IPS-NIHi11 (cell line): ENCODE data around the gene RPS6KA5.
"Not testable (repeated sequence)": the region's sequence is repeated elsewhere in the genome, so short reads cannot be mapped to it uniquely, and the experiment has no call there.

Experiments used
- DNase-seq: peaks from one replicate; pipeline ENCODE4 v3.0.0; 2012; ENCODE audit warnings: mixed read lengths, low spot score

RPS6KA5 gene

DNA sequence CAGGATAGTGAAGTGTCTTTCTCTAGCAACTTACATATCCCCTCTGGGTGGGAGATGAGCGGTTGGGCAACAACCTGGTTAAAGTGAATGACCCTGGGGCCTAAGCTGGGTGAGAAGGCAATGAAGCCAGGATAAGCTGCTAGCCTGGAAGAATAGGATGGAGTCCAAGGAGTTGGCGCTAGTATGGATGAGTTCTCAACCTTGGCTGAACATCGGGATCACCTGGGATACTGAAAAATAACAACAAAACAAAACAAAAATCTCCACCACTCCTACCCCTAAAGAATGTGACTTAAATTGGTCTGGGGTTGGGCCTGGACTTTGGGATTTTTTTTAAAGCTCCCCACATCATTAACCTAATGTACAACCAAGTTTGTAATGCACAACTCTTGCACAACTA, 4.8 kb upstream of the RPS6KA5 start:
- DNase-seq: no peak

- no peak for DNase-seq
Measured at GRCh38 chr14:91063119-91063518, 2.7 kb upstream of the RPS6KA5 start.

DNA sequence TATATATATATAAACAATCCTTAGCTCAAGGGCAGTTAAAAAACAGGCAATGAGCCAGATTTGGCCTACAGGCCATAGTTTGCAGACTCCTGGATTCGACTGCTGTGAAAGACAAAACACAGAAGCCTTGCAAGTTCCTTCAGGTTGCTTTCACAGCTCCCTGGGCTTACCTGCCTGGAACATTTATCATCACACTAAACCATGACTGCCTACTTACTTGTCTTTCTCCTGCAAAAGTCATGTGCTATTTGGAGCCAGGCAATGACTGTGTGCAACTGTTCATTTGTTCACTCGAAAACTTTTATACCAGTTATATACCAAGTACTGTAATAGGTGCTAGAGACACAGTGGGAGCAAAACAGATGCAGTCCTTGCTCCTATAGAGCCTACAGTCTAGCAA, 2.2 kb upstream of the RPS6KA5 start:
- no peak for DNase-seq

DNA sequence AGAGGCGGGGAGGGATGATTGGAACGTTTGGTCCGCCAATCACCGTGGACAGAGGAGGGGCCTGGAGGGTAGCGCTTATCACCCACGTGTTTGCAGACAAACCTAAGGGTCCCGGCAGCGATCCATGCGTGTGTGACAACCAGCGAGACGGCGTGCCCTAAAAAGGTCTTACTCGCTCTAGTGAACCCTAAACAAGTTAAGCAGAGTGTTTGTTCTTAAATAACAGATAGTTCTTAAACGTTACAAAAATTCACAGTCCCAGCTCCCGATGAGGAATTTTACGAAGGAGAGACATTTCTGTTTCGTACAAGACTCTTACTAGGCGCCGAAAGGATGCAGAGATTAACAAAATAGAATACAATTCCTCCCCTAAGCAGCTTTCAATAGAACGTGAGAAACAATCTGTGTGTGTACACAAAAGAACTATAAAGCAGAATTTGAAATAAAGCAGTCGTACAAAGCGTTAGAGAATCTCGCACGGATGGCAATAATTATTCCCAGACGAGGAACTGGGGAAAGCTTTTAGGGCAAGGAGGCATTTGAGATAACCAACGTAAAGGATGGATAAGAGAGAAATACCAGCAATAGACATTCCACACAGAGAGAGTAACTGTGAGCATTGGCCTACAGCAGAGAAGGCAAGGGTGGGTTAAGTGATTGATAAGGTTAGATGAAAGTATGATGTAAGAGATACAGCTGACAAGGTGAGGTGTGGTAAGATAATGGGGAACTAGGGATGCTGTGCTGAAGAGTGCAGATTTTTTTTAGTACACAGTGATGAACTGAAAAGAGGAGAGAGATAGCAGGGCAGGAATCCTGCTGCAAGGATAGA, 831 bp upstream of the RPS6KA5 start:
- DNase-seq: no peak

DNA sequence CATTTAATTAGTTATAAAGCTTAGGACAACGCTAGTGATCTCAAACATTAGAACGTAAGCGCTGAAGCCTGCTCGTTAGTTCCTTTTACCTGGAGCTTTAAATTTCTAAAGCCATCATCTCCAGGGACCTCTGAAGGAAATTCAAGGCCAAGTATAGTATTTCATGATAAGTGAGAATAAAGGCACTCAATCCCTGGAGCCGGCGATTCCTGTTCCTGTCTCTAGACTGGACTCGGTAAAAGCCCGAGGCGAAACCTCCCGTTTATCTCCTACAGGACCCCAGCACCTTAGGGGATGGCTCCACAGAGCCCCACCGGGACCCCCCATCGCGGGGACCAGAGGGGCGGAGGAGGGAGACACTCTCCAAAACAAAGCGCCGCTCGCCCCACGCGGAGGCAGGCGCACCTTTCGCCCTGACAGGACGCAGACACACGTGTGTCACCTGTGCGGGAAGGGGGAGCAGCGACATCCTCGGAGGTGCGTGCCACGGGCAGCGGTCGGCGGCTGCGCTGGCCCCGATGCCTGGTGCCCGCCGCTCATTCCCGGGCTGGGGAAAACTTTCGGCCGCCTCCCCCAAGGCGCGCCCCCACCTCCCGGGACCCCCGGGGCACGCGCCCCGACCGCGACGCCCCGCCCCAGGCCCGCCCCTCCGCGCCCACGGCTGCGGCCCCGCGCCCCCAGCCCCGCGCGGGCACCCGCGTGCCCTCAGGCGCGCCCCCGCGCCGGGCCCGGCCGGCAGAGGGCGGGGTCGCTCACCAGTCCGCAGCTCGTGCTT, 678 bp downstream of the RPS6KA5 start:
- peak; percentile 84 for DNase-seq

DNA sequence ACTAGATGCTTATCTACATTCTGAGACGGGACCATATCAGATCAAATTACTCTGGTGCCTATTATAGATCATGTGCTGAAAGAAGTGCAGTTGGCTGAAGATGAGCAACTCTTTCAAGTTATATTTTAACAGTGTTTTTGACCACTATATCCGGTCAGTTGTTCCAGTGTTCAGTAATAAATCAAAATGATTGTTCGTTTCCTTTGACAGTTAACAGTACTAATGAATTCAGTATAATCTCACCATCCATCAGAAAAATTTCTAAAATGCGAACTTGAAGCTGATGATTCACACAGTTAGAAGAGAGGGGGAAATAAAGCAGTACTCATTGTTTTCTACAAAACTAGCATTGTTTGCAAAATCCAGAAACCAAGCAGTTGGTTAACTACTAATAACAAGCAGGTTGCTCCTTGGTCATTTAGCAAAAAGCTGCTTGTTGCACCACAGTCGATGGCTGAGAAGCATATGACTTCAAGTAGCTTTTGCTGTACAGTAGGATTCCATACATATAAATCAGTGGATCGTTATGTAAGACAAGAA, 2.3 kb downstream of the RPS6KA5 start:
- no peak for DNase-seq

DNA sequence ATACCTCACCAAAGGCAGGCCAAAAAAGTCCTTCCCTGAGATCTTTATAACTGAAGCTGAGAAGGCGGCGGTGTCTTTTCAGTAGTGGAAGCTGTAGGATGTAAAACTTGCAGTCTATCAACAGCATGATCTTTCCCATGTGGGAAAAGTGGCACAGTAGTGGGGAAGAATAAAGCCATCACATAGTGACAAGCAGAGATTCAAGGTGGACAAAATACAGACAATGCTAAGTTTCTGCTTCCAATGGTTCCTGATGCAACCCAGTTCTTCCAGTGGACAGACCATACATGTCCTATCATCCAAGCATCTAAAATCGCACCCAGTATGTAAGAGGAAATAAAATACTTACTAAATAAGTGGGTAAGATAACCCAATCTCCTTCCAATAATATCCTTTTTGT, 4.1 kb downstream of the RPS6KA5 start:
- no peak for DNase-seq

DNA sequence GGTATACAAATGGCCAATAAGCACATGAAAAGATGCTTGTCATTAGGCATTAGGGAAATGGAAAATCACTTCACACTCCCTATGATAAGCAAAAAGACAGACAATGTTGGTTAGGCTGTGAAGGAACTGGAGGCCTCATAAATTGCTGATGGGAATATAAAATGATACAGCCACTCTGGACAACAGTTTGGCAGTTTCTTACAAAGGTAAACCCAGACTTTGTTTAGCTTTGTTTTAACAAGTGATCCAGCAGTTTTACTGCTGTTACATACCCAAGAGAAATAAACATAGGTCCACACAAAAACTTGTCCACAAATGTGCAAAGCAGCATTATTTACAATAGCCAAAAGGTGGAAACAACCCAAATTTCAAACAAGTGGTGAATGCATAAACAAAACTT, 5.4 kb downstream of the RPS6KA5 start:
- DNase-seq: no peak

DNA sequence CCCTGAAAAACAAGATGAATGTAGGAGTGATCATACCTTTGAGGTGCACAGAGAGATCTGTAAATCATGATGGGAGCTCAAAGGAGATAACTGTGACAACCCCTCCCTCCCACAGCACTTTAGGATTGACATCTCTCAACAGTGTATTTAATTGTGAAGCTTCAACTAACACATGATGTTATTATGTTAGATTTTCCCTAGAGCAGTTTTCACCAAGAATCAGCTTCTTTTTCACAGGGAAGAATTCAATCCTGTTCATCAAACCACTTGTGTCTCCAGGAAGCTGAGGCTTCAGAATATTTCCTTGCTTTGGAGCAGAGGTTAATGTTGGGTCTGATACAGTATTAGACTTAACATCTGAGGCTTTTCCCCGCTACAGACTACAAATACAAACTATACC, 11.8 kb downstream of the RPS6KA5 start:
- no peak for DNase-seq

DNA sequence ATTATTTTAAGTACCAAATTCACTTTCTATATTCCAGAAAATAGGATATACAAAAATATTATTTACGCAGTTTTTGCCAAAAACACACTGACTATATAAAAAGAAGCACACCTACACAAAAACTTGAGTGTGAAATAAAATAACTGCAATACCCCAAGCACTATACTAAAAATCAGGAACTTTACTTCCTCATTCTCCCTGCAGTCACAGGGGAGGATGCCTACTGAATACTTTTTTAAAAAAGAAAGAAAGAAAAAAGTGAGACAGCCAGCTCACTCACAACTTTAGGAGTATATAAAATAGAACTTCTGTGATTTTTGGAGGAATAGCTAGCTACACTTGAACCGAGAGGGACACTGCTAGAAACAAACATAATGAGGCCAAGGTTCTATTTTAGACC, 12.2 kb downstream of the RPS6KA5 start:
- DNase-seq: no peak

GRCh38 chr14:91047174-91047753, 13.2 kb downstream of the RPS6KA5 start:
- DNase-seq: no peak

GRCh38 chr14:91046488-91047072, 13.9 kb downstream of the RPS6KA5 start:
- no peak for DNase-seq

GRCh38 chr14:91041450-91041849, 19.0 kb downstream of the RPS6KA5 start:
- DNase-seq: no peak

DNA sequence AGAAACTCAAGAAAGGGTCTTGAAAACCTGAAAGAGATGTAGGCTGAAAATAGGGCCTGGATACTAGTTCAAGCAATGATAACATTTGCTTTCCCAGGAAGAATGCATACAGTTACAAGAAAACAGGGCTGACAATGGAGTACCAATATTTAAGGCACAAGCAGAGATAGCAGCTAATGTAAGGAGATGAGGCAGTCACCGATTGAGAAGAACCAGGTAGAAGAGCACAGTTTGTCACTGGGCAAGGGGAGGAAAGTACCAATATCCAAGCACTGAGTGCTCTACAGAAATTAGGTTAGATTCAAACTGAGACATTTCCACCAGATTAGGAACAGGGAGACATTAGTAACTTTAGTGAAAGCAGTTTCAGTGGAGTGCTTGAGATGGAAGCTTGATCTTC, 19.9 kb downstream of the RPS6KA5 start:
- DNase-seq: no peak

DNA sequence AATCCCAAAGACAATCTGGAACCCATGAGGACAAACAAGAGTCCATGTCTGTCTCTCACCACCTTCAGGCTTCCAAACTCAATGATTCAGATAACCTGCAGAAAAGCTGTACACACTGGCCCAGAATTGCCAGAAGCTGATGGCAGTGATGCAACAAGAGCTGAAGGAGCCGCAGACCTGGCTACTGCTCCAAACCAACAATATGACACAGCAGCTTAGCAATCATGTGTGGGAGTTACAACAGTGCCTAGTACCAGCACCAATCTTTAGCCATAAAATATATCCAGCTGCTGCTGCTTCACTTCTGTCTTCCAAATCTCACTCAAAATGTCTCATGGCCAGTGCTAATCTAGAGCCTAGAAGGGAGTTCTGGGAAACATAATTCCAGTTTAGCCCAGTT, 22.0 kb downstream of the RPS6KA5 start:
- no peak for DNase-seq

DNA sequence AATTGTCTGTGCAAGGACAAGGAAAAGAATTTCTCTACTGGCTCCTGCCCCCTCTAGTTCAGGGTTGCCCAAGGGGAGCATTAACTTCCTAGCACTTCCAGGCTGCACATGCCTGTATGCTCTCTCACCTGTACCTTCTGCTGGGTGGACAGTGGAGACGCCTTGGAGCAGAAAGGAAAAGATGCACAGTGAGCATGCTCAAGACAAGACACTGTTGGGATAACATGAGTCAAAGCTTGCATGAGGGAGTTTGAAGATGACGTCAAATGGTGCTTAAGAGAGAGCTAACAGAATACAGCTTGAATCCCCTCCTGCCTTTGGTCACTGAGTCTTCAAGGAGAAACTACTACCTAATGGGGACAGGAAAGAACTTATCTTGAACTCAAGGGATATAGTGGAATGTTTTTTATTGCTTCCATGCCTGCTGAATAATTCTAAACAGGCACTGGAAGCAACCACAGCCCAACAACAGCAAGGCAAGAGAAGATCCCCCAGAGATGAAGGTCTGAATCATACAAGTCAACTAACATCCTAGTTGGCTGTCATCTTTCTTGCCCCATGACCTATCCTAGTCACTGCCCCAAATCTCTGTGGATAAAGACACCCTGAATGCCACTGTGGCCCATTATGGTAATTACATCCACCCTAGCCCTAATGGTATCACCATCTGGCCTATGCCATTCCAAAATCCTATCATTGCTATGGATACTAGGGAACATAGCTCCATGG, 23.5 kb downstream of the RPS6KA5 start:
- DNase-seq: no peak

DNA sequence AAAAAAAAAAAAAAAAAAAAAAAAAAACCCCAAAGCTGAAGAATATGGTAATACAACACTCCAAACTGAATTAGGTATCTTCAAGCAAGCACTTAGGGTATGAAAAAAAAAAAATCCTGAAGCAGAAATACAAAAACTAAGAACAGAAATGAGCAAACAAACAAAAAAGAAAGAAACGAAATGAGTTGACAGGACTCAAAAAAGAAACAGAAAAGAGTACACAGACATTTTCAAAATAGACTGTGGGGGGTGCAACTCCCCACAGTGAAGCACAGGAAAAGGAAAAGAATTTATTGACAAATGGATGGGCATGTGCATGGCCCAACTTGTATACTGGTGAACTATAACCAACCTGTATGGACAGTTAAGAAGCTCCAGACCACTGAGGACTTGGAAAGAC, 24.6 kb downstream of the RPS6KA5 start:
- no peak for DNase-seq

DNA sequence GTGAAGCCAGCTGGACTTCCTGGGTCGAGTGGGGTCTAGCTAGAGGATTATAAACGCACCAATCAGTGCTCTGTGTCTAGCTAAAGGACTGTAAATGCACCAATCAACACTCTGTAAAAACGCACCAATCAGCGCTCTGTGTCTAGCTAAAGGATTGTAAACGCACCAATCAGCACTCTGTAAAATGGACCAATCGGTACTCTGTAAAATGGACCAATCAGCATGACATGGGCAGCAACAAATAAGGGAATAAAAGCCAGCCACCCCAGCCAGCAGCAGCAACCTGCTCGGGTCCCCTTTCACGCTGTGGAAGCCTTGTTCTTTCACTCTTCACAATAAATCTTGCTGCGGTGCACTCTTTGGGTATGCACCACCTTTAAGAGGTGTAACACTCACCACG, 26.1 kb downstream of the RPS6KA5 start:
- DNase-seq: not testable (repeated sequence)

DNA sequence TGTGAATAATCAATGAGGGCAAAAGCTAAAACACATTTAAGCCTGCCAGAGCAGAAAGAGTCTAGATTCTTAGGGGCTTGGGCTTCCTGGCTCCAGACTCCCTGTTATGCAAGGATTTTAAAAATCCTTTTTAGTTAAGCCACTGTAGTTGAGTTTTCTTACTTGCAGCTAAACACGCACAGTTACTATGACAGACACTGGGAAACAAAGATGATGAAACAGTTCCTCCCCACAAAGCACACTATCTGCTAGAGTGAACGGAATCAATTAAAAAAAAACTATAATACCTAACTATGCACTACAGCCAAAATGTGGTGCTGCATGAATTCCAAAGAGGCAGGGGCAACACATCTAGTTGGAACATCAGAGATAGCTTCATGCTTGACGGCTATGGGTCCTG, 28.2 kb downstream of the RPS6KA5 start:
- DNase-seq: no peak

- no peak for DNase-seq
Measured at GRCh38 chr14:91031666-91032065, 28.8 kb downstream of the RPS6KA5 start.

DNA sequence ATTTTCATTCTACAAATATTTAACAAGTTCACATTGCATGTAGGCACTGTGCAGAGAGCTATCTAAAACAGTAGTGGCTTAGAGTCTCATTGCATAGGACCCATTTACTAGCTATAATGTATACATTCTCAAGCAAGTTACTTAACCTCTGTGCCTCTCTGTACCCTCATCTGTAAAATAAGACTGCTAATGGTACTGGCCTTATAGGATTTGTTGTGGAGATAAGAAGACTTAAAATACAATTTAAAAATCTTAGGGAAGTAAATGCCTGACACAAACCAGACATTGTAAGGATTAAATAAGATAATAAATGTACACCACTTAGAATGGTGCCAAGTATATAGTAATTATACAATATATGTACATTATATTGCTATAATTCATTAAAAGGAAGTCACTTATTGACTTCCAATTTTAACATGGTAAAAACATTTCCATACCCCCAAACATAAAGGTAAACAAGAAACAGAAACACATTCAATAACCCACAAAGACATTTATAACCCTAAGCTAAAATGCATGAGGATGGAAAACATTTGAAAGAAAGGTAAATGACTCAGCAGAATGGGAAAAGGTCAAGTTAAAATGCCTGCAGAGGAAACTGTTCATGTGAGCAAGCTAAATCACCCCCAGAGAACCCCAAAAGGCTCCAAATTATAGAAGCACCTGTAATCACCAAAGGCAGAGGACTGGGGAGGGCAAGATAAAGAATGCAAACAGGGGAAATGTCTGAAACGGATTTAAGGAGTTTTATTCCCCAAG, 30.8 kb downstream of the RPS6KA5 start:
- no peak for DNase-seq
